PFSK-1 (cell line): Measurements from ENCODE around the gene IRF5.

Source experiments
- FOXP2 ChIP-seq: optimal IDR thresholded peaks from 2 replicates; pipeline ENCODE3; 2011; ENCODE audit warnings: borderline replicate concordance, control low read depth, inconsistent platforms; ENCODE audit not compliant: insufficient read depth; ENCODE audit errors: extremely low read length, extremely low read depth
- POLR2AphosphoS5 ChIP-seq: IDR thresholded peaks from 2 replicates; pipeline ENCODE4 v1.6.1; 2012; ENCODE audit warnings: low read depth, mild to moderate bottlenecking, control low read depth, low read length, moderate library complexity
- REST ChIP-seq, 2 experiments: IDR thresholded peaks; 2 replicates each; pipeline versions ENCODE4 v1.6.1 to v1.8.0; 2011 to 2012; ENCODE audit warnings: low read depth in 2 of 2, low read length in 2 of 2, control low read depth in 1 of 2, inconsistent platforms in 1 of 2, mild to moderate bottlenecking in 1 of 2, moderate library complexity in 1 of 2; ENCODE audit not compliant: insufficient read depth in 1 of 2
- SIN3A ChIP-seq: IDR thresholded peaks from 2 replicates; pipeline ENCODE4 v1.6.1; 2012; ENCODE audit warnings: mild to moderate bottlenecking, low read length, moderate library complexity, borderline replicate concordance; ENCODE audit not compliant: insufficient read depth
- TAF1 ChIP-seq: IDR thresholded peaks from 2 replicates; pipeline ENCODE4 v1.6.1; 2012; ENCODE audit warnings: low read length, control low read depth, borderline replicate concordance; ENCODE audit not compliant: insufficient read depth

IRF5 gene

GRCh38 chr7:128931190-128931798, 6.4 kb upstream of the IRF5 start:
- no peak for TF ChIP-seq TAF1
- TF ChIP-seq REST (IDR thresholded peaks at IDR 0.05; ENCODE audit: insufficient read depth in 1 of 2, low read depth in 2 of 2, low read length in 2 of 2) = no peak

GRCh38 chr7:128931965-128932861, 5.5 kb upstream of the IRF5 start:
- no peak for TF ChIP-seq POLR2AphosphoS5
- TF ChIP-seq TAF1 = no peak
- TF ChIP-seq FOXP2 = no peak
- no peak for TF ChIP-seq SIN3A
- TF ChIP-seq REST (IDR thresholded peaks at IDR 0.05; ENCODE audit: insufficient read depth in 1 of 2, low read depth in 2 of 2, low read length in 2 of 2) = no peak

- no peak for TF ChIP-seq POLR2AphosphoS5
- TF ChIP-seq FOXP2 = no peak
- no peak for TF ChIP-seq TAF1
Measured at GRCh38 chr7:128932862-128933179, 4.9 kb upstream of the IRF5 start.

- TF ChIP-seq POLR2AphosphoS5 = no peak
- no peak for TF ChIP-seq REST (IDR thresholded peaks at IDR 0.05; ENCODE audit: insufficient read depth in 1 of 2, low read depth in 2 of 2, low read length in 2 of 2)
- no peak for TF ChIP-seq TAF1
- no peak for TF ChIP-seq SIN3A
- no peak for TF ChIP-seq FOXP2
Measured at GRCh38 chr7:128933180-128933891, 4.4 kb upstream of the IRF5 start.

GRCh38 chr7:128934361-128935341, 3.1 kb upstream of the IRF5 start:
- TF ChIP-seq SIN3A (no peak), TAF1 (no peak), REST (IDR thresholded peaks at IDR 0.05; ENCODE audit: insufficient read depth in 1 of 2, low read depth in 2 of 2, low read length in 2 of 2) (no peak), POLR2AphosphoS5 (no peak), FOXP2 (no peak)
